Activated CD8-positive, alpha-beta memory T cell treated with anti-CD3 and anti-CD28 coated beads for 24 hours (primary cell): ENCODE data around the gene SLX1A.
A peak's percentile ranks its signal among the peaks of the same experiment; 100 is the strongest.
"Not testable (repeated sequence)": the region's sequence is repeated elsewhere in the genome, so short reads cannot be mapped to it uniquely, and the experiment has no call there.

Experiments used
- DNase-seq: peaks from one replicate; pipeline ENCODE4 v3.0.0-alpha.2; 2020

The SLX1A gene

GRCh38 chr16:30193615-30194014 lies at the start of gene SLX1A, which contains the start of gene BOLA2B:
Gene SLX1A, plus strand, starts transcription at chr16:30193875. Its CDS starts 210 bp downstream, at chr16:30194085.
Gene BOLA2B, minus strand, starts transcription at chr16:30193666. Its CDS starts 71 bp downstream, at chr16:30193595.
- DNase-seq: not testable (repeated sequence)

DNA sequence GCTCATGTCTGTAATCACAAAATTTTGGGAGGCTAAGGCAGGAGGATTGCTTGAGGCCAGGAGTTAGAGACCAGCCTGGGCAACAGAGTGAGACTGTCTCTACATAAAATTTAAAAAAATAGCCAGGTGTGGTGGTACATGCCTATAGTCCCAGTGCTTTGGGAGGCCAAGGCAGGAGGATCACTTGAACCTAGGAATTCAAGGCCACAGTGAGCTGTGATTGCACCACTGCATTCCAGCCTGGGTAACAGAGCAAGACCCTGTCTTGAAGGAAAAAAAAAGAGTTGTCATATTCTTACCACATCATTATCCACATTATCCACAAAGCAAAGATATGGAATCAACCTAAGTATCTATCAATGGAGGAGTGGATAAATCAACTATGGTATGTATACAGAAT lies 49.7 kb upstream of the SLX1A start:
- DNase-seq: no peak

DNA sequence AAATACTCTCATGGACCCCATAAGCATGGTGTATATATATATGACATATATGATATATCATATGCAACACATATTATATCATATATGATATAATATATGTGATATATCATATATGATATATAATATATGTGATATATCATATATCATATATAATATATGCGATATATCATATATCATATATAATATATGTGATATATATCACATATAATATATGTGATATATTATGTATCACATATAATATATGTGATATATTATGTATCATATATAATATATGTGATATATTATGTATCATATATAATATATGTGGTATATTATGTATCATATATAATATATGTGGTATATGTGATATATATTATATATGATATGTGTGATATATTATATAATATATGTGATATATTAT lies 48.8 kb upstream of the SLX1A start:
- DNase-seq: no peak

DNA sequence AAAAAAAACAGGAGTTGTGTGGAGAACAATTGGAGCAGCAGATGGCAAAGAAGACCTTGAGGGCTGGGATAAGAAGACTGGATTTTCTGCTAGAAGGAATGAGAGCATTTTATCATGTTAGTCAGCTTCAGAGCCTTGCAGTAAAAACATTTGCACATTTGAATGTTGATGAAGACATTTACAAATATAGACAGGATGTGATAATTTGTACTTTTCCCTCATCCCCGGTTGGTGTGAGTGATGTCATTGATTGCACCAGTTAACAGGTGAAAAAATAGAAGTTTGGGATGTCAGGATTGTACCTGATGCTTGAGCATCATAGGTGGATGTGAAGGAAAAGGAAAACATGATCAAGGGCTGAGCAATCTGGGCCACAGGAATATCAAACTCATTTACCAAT lies 48.0 kb upstream of the SLX1A start:
- DNase-seq: no peak

- DNase-seq: no peak
These were observed 45.7 kb upstream of the SLX1A start for GRCh38 chr16:30147843-30148510.

GRCh38 chr16:30149250-30149930 lies 44.3 kb upstream of the SLX1A start:
- no peak for DNase-seq

DNA sequence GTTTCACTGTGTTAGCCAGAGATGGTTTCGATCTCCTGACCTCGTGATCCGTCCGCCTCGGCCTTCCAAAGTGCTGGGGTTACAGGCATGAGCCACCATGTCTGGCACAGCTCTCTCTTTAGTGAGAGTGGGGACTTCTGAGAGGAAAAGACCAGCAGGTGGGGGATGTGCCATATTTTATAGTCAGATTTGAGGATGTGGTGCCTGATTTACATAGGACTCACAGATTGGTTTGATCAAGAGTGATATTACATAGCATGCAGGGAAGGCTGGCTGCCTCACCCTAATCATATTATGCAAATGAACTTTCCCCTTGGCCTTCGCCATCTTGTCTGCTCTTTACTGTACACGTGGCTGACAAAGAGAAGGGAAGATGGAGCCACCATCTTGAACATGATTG lies 42.6 kb upstream of the SLX1A start:
- no peak for DNase-seq

DNA sequence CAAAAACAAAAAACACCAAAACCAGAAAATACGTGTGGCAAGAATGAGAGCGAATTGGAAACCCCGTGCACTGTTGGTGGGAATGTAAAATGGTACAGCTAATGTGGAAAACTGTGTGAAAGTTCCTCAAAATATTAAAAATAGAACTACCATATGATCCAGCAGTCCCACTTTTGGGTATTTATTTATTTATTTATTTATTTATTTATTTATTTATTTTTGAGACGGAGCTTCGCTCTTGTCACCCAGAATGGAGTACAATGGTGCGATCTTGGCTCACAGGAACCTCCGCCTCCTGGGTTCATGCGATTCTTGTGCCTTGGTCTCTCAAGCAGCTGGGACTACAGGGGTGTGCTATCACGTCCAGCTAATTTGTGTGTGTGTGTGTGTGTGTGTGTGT lies 41.2 kb upstream of the SLX1A start:
- DNase-seq: no peak

DNA sequence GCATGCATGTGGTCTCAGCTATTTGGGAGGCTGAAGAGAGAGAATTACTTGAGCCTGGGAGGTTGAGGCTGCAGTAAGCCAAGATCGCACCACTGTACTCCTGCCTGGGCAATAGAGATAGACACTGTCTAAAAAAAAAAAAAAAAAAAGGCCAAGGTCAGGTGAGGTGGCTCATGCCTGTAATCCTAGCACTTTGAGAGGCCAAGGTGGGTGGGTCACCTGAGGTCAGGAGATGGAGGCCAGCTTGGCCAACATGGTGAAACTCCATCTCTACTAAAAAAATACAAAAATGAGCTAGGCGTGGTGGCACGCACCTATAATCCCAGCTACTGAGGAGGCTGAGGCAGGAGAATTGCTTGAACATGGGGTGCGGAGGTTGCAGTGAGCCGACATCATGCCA lies 38.5 kb upstream of the SLX1A start:
- DNase-seq: no peak

GRCh38 chr16:30157214-30157613 lies 36.5 kb upstream of the SLX1A start:
- DNase-seq: no peak

DNA sequence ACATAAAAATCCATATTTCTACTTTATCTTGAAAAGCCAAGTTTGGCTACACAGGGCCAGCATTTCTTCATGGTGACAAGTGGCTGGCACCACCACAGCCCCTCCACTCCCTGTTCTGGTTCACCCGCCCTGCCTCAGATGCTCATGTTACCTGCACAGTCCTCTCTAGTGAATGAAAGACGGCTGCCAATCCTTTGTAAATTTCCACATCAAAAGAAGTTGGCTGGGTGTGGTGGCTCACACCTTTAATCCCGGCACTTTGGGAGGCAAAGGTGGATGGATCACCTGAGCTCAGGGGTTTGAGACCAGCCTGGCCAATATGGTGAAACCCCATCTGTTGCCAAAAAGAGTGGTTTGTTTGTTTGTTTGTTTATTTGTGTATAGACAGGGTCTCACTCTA lies 30.1 kb upstream of the SLX1A start:
- DNase-seq: no peak

DNA sequence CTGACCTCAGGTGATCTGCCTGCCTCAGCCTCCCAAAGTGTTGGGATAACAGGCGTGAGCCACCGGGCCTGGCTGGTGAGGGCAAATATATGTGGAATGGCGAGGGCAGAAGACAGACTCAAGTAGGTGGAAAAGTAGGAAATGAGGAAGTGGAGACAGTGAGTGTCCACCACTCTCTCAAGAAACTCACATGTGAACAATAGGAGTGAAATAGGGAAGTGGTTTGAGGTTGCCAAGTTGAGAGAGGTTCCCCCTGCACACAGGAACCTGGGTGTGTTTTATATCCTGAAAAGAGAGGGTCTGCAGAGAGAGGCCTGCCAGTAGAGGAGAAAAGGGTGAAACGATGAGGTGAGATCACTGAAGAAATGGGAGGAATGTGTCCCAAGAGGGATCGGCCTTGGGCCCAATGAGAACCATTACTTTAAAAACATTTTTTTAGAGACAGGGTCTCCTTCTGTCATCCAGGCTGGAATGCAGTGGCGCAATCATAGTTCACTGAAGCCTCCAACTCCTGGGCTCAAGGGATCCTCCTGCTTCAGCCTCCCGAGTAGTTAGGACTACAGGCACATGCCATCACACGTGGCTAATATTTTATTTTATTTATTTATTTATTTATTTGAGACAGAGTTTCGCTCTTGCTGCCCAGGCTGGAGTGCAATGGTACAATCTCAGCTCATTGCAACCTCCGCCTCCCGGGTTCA lies 27.3 kb upstream of the SLX1A start:
- DNase-seq: no peak

- not testable (repeated sequence) for DNase-seq
These were observed 24.9 kb upstream of the SLX1A start for GRCh38 chr16:30168746-30169145.

DNA sequence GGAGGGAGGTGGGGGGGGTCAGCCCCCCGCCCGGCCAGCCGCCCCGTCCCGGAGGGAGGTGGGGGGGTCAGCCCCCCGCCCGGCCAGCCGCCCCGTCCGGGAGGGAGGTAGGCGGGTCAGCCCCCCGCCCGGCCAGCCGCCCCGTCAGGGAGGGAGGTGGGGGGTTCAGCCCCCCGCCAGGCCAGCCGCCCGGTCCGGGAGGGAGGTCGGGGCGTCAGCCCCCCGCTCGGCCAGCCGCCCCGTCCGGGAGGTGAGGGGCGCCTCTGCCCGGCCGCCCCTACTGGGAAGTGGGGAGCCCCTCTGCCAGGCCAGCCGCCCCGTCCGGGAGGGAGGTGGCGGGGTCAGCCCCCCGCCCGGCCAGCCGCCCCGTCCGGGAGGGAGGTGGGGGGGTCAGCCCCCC lies 24.3 kb upstream of the SLX1A start:
- DNase-seq: not testable (repeated sequence)

DNA sequence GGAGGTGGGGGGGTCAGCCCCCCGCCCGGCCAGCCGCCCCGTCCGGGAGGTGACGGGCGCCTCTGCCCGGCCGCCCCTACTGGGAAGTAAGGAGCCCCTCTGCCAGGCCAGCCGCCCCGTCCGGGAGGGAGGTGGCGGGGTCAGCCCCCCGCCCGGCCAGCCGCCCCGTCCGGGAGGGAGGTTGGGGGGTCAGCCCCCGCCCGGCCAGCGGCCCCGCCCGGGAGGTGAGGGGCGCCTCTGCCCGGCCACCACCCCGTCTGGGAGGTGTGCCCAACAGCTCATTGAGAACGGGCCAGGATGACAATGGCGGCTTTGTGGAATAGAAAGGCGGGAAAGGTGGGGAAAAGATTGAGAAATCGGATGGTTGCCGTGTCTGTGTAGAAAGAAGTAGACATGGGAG lies 23.5 kb upstream of the SLX1A start:
- DNase-seq: not testable (repeated sequence)

GRCh38 chr16:30173054-30173453 lies 20.6 kb upstream of the SLX1A start:
- DNase-seq: no peak

DNA sequence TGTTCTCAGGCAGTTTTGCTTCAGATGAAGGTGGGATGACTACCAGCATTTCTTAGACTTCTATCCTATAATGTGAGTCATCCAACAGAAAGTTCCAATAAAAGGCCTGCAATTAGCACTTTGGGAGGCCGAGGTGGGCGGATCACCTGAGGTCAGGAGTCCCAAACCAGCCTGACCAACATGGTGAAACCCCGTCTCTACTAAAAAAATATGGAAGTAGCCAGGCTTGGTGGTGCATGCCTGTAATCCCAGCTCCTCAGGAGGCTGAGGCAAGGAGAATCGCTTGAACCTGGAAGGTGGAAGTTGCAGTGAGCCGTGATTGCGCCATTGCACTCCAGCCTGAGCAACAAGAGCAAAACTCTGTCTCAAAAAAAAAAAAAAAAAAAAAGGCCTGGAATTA lies 16.8 kb upstream of the SLX1A start:
- DNase-seq: not testable (repeated sequence)

GRCh38 chr16:30179195-30179594 lies 14.5 kb upstream of the SLX1A start:
- no peak for DNase-seq

DNA sequence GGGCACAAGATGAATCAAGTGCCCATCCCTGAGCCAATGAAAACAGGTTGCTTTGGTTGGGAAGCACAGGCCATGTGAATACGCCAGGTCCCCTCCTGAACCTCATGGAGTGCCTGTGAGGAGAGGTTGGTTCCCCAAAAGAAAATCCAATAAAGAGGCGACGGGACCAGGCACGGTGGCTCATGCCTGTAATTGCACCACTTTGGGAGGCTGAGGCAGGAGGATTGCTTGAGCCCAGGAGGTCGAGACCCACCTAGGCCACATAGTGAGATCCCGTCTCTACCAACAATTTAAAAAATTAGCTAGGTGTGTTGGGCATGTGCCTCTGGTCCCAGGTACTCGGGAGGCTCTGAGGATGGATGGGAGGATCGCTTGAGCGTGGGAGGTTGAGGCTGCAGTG lies 13.7 kb upstream of the SLX1A start:
- DNase-seq: no peak

GRCh38 chr16:30180741-30181140 lies 12.9 kb upstream of the SLX1A start:
- DNase-seq: no peak

- DNase-seq: peak; percentile 95
These were observed 10.2 kb upstream of the SLX1A start, which contains the start of gene CORO1A for GRCh38 chr16:30183233-30184095. Gene CORO1A, plus strand, starts transcription at chr16:30183602. Its CDS starts 1,608 bp downstream, at chr16:30185210.

GRCh38 chr16:30184096-30184890 lies 9.4 kb upstream of the SLX1A start:
- DNase-seq: peak; percentile 89
